ENCODE results near the gene TRMO.

Gene TRMO

GRCh38 chr9:97863314-97863713 lies 59.0 kb downstream of the TRMO start:
- peaks cover 15% of the 10 kb centered on the region for H3K27me3 ChIP-seq (ENCODE audit: insufficient read depth, poor library complexity, severe bottlenecking)
- TF ChIP-seq POLR2AphosphoS5 (IDR thresholded peaks at IDR 0.05; ENCODE audit: low read depth) (no peak), REST (IDR thresholded peaks at IDR 0.05; ENCODE audit: insufficient replicate concordance, low read depth) (no peak), CTCF (IDR thresholded peaks at IDR 0.05; ENCODE audit: insufficient read depth, low read length) (no peak), GABPA (IDR thresholded peaks at IDR 0.05; ENCODE audit: low read depth) (no peak), SPI1 (IDR thresholded peaks at IDR 0.05; ENCODE audit: borderline replicate concordance, low read depth) (no peak)
- H3K4me3 ChIP-seq (replicated peaks; ENCODE audit: insufficient read depth, low read length), result no peak overlapping the region
- no peak overlapping the region for H3K27ac ChIP-seq (replicated peaks)
- no peak for DNase-seq (ENCODE audit: low read depth in 1 of 2, low spot score in 1 of 2)

- peaks cover 34% of the 10 kb centered on the region for H3K27me3 ChIP-seq (ENCODE audit: insufficient read depth, poor library complexity, severe bottlenecking)
- no peak for DNase-seq (ENCODE audit: low read depth in 1 of 2, low spot score in 1 of 2)
- no peak overlapping the region for H3K27ac ChIP-seq (replicated peaks)
- TF ChIP-seq GABPA (IDR thresholded peaks at IDR 0.05; ENCODE audit: low read depth) (no peak), SPI1 (IDR thresholded peaks at IDR 0.05; ENCODE audit: borderline replicate concordance, low read depth) (no peak), REST (IDR thresholded peaks at IDR 0.05; ENCODE audit: insufficient replicate concordance, low read depth) (no peak)
- no peak overlapping the region for H3K4me3 ChIP-seq (replicated peaks; ENCODE audit: insufficient read depth, low read length)
Measured at GRCh38 chr9:97861148-97861475, 61.2 kb downstream of the TRMO start.

- H3K27ac ChIP-seq (replicated peaks), result no peak overlapping the region
- DNase-seq (ENCODE audit: low read depth in 1 of 2, low spot score in 1 of 2), result no peak
- no peak overlapping the region for H3K4me3 ChIP-seq (replicated peaks; ENCODE audit: insufficient read depth, low read length)
- H3K27me3 ChIP-seq (ENCODE audit: insufficient read depth, poor library complexity, severe bottlenecking), result peaks cover 39% of the 10 kb centered on the region
- TF ChIP-seq CTCF (IDR thresholded peaks at IDR 0.05; ENCODE audit: insufficient read depth, low read length), result no peak
- no peak for TF ChIP-seq POLR2AphosphoS5 (IDR thresholded peaks at IDR 0.05; ENCODE audit: low read depth)
- TF ChIP-seq SPI1 (IDR thresholded peaks at IDR 0.05; ENCODE audit: borderline replicate concordance, low read depth), result no peak
- TF ChIP-seq GABPA (IDR thresholded peaks at IDR 0.05; ENCODE audit: low read depth), result no peak
- no peak for TF ChIP-seq REST (IDR thresholded peaks at IDR 0.05; ENCODE audit: insufficient replicate concordance, low read depth)
Measured at GRCh38 chr9:97860451-97861147, 61.7 kb downstream of the TRMO start.
